GM12872 (cell line): ENCODE data around the gene PPP2R5B.

Source experiments
- TF ChIP-seq, protein P1 (sequence below): IDR thresholded peaks from 3 replicates; pipeline ENCODE4 v1.5.1; 2011; ENCODE audit warnings: low read depth, mild to moderate bottlenecking, low read length, moderate library complexity; ENCODE audit not compliant: insufficient read depth

PPP2R5B gene

DNA sequence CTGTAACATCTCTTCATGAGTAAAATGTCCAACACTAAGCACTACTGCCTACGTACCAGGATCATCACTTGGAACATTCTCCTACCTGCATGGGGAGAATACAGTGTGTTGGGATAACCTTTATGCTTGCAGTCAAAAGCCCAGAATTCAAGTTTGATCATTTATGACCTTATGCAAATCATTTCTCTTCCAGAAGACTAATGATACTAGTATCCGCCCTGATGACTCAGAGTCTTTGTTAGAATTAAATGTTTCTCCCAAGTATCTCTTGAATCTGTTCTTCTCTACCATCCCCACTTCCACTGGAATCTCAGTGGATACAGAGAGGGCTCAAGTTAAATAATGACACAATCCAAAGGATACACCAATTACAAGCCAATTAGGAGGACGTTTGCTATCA, 35.0 kb downstream of the PPP2R5B start:
- TF ChIP-seq, protein P1, sequence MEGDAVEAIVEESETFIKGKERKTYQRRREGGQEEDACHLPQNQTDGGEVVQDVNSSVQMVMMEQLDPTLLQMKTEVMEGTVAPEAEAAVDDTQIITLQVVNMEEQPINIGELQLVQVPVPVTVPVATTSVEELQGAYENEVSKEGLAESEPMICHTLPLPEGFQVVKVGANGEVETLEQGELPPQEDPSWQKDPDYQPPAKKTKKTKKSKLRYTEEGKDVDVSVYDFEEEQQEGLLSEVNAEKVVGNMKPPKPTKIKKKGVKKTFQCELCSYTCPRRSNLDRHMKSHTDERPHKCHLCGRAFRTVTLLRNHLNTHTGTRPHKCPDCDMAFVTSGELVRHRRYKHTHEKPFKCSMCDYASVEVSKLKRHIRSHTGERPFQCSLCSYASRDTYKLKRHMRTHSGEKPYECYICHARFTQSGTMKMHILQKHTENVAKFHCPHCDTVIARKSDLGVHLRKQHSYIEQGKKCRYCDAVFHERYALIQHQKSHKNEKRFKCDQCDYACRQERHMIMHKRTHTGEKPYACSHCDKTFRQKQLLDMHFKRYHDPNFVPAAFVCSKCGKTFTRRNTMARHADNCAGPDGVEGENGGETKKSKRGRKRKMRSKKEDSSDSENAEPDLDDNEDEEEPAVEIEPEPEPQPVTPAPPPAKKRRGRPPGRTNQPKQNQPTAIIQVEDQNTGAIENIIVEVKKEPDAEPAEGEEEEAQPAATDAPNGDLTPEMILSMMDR, result no peak

DNA sequence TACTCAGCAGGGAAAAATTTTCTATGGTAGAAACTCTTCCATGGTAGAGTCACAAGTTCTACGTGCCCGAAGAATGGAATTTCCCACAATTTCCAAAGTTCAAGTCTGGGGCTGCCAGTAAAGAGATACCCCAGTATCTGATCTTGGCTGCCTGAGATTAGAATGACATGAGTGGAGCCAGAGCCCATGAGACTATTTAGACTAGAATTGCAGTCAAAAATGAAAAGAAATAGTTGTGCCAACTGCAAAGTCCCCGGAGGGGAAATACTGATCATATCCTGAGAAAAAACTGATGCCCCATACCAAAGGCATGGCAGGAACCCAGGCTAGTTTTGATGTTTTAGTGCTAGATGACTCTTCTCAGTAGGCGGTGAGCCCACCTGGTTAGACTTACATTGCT, 36.2 kb downstream of the PPP2R5B start:
- TF ChIP-seq, protein P1, result no peak

DNA sequence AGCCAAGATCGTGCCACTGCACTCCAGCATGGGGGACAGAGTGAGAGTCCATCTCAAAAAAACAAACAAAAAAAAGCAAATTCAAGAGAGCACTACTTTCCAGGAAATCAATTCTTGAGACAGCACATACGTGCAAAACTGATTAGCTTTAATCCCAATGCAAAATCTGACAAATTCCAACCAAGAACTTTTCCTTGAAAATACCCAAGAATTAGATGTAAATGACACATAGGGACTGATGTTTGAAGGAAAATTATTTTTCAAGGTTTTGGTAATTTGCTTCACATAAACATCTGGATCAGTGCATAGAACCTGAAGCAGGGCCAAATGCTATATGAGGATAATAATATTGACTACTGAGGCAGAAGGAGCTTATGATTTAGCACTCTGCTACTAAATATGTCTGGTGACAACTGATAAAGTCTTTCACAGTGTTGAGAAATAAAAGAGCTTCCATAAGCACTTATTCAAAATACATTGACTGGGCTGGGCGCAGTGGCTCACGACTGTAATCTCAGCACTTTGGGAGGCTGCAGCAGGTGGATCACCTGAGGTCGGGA, 38.7 kb downstream of the PPP2R5B start:
- TF ChIP-seq, protein P1, result no peak

DNA sequence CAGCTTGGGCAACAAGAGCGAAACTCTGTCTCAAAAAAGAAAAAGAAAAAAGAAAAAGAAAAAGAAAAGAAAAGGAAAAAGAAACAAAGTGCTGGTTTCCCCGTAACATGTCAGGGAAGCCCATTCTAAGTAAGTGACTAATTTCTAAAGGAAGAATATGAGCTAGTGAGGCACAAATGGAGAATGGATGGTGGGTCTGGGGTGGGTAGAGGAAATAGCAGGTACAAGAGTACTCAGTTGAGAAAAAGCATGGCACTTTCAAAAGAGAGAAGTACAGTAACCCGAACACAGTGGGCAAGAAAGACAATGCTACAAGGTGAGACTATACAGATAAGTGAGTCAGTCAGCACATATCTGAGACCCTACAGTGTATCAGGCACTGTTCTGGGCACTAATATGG, 42.9 kb downstream of the PPP2R5B start:
- TF ChIP-seq, protein P1, result no peak

DNA sequence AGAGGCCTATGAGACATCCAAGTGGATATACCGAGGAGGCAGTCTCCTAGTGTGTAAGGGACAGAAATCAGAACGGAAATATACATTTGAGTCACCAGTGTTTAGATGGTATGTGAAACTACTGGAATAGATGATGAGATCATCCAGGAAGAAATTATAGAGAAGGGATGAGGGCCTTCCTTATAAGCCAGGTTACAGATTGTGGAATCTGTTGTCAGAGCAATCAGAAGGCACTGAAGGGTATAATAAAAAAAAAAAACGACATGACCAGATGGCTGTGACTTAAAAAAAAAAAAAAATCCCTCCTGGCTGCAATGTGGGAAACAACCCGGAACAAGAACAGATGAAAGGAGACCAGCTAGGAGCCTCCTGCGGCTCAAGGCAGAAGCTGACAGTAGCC, 44.7 kb downstream of the PPP2R5B start:
- TF ChIP-seq, protein P1, result no peak

GRCh38 chr11:64970731-64971151, 46.3 kb downstream of the PPP2R5B start:
- TF ChIP-seq, protein P1, result no peak

DNA sequence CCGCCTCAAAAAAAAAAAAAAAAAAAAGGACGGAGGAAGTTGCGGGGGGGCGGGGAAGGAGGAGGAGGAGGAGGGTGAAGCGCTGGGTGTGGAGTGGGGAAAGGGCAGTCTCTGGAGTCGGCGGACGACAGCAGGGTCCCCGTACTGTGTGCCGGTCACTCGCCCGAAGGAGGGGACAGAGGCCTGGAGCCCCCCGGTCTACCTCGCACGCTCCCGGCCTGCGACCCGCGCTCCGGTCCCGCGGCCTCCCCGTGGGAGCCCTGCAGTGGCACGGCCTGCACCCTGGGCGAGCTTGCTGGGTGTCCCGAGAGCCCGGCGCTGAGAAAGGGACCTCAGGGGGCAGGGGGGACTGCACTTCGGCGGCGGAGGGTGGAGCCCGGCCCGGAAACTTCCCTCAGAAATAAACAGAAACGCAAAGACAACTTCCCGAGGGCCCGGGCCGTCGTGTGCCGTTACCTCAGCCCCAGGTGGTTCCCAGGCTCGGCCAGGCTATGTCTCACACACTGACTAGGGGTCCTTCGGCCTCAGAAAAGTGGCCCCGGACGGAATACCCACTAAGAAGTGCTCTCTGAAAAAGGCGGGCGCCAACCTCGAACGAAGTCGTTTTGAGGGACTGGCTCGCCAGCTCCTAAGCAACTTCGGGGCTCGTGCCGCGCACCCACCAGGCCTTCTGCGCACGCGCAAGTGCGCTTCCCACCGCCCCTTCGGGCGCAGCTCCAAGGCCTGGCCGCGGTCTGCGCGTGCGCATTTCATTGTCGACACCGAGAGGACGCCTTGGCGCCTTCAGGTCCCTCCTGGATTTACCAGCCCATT, 47.1 kb downstream of the PPP2R5B start, which contains the start of gene MAJIN:
Gene MAJIN, minus strand, starts transcription at position 688 of the 813 bp plus-strand sequence. CDS start 12,703 bp downstream, outside the sequence.
- TF ChIP-seq, protein P1, result no peak
